ENCODE data around the gene TMEM176A.
A peak's percentile ranks its signal among the peaks of the same experiment; 100 is the strongest.
"Not testable (repeated sequence)": the region's sequence is repeated elsewhere in the genome, so short reads cannot be mapped to it uniquely, and the experiment has no call there.

Gene TMEM176A

GRCh38 chr7:150774131-150774530, 26.4 kb upstream of the TMEM176A start:
- WGBS (ENCODE audit: extremely low coverage, insufficient coverage, low lambda C conversion rate) = no CpG with 5 or more reads among the region's 1 CpG

GRCh38 chr7:150778014-150778737, 22.4 kb upstream of the TMEM176A start:
- H2BK120ac ChIP-seq (ENCODE audit: low read depth, low read length) = no peak overlapping the region
- no peak overlapping the region for H4K5ac ChIP-seq (ENCODE audit: low read length)
- no peak overlapping the region for H3K4me3 ChIP-seq (ENCODE audit: low read length)
- no peaks in the 10 kb centered on the region for H3K27me3 ChIP-seq (ENCODE audit: insufficient read depth, low read length, poor library complexity)
- H2BK5ac ChIP-seq (ENCODE audit: low read length) = no peak overlapping the region
- no peaks in the 10 kb centered on the region for H3K79me1 ChIP-seq (ENCODE audit: low read length)
- no peak for DNase-seq
- H3K4me2 ChIP-seq (ENCODE audit: low read length) = no peak overlapping the region
- H3K4me1 ChIP-seq (ENCODE audit: control insufficient read depth, low read depth, low read length) = no peaks in the 10 kb centered on the region
- no peak overlapping the region for H2AK5ac ChIP-seq (ENCODE audit: low read length)
- H3K18ac ChIP-seq (ENCODE audit: low read length) = no peak overlapping the region
- H3K79me2 ChIP-seq (ENCODE audit: control insufficient read depth, insufficient read depth, low read length) = no peaks in the 10 kb centered on the region
- no CpG with 5 or more reads among the region's 8 CpGs for WGBS (ENCODE audit: extremely low coverage, insufficient coverage, low lambda C conversion rate)
- no peaks in the 10 kb centered on the region for H3K36me3 ChIP-seq (ENCODE audit: control insufficient read depth, insufficient read depth, low read length)
- no peak overlapping the region for H3K4ac ChIP-seq (ENCODE audit: low read depth, low read length)
- H3K56ac ChIP-seq (ENCODE audit: low read length) = no peak overlapping the region
- H3K27ac ChIP-seq (ENCODE audit: low read depth, low read length) = no peak overlapping the region
- H3K23ac ChIP-seq (ENCODE audit: low read length) = no peak overlapping the region
- H3K9ac ChIP-seq (ENCODE audit: low read length) = no peak overlapping the region
- no peak overlapping the region for H2BK15ac ChIP-seq (replicated peaks; ENCODE audit: low read depth)
- H4K8ac ChIP-seq (ENCODE audit: low read depth, low read length) = no peak overlapping the region

More at GRCh38 chr7:150774131-150774530, 26.4 kb upstream of the TMEM176A start:
- H3K4me1 ChIP-seq (ENCODE audit: control insufficient read depth, low read depth, low read length); H2BK120ac ChIP-seq (ENCODE audit: low read depth, low read length); H3K4me2 ChIP-seq (ENCODE audit: low read length); H2BK15ac ChIP-seq (replicated peaks; ENCODE audit: low read depth); H3K79me2 ChIP-seq (ENCODE audit: control insufficient read depth, insufficient read depth, low read length); H3K23ac ChIP-seq (ENCODE audit: low read length); H4K5ac ChIP-seq (ENCODE audit: low read length); H2AK5ac ChIP-seq (ENCODE audit: low read length); H3K4ac ChIP-seq (ENCODE audit: low read depth, low read length); H3K27me3 ChIP-seq (ENCODE audit: insufficient read depth, low read length, poor library complexity); H2BK5ac ChIP-seq (ENCODE audit: low read length); H3K27ac ChIP-seq (ENCODE audit: low read depth, low read length); H3K18ac ChIP-seq (ENCODE audit: low read length); H3K56ac ChIP-seq (ENCODE audit: low read length); H3K9ac ChIP-seq (ENCODE audit: low read length); H3K36me3 ChIP-seq (ENCODE audit: control insufficient read depth, insufficient read depth, low read length); H3K79me1 ChIP-seq (ENCODE audit: low read length); DNase-seq; H3K4me3 ChIP-seq (ENCODE audit: low read length); H4K8ac ChIP-seq (ENCODE audit: low read depth, low read length): not testable (repeated sequence)

DNA sequence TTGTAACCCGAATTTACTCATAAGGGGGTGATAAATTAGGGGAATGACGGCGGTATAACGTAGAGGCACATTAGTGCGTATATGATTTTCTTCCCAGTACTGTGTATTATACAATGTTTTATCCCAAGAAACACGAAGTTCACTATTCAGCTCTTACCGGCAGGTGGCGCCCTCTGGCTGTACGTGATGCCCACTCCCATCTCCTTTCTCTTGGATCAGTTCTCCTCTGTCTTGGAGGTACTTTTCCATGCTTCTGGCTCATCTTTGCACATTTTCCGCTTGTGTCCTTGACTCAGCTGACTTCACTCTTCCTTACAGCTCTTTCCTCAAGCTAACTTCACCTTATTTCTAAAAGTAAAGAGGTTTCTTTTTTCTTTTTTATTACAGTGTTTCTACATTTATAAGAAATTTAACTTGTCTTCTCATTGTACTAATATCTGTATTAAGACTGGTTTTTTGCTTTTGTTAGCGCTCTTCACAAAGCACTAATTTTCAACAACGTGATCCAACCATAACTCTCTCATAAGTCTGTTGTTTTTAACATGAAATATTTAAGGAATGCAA, 21.7 kb upstream of the TMEM176A start:
- Histone ChIP-seq H3K4ac (ENCODE audit: low read depth, low read length) (no peak overlapping the region), H3K56ac (ENCODE audit: low read length) (no peak overlapping the region), H2BK120ac (ENCODE audit: low read depth, low read length) (no peak overlapping the region), H4K8ac (ENCODE audit: low read depth, low read length) (no peak overlapping the region), H3K27ac (ENCODE audit: low read depth, low read length) (no peak overlapping the region), H2BK15ac (replicated peaks; ENCODE audit: low read depth) (no peak overlapping the region), H3K79me1 (ENCODE audit: low read length) (no peaks in the 10 kb centered on the region), H3K79me2 (ENCODE audit: control insufficient read depth, insufficient read depth, low read length) (no peaks in the 10 kb centered on the region), H3K4me2 (ENCODE audit: low read length) (no peak overlapping the region), H2AK5ac (ENCODE audit: low read length) (no peak overlapping the region), H3K4me1 (ENCODE audit: control insufficient read depth, low read depth, low read length) (no peaks in the 10 kb centered on the region), H3K23ac (ENCODE audit: low read length) (no peak overlapping the region), H4K5ac (ENCODE audit: low read length) (no peak overlapping the region), H3K27me3 (ENCODE audit: insufficient read depth, low read length, poor library complexity) (no peaks in the 10 kb centered on the region), H3K36me3 (ENCODE audit: control insufficient read depth, insufficient read depth, low read length) (no peaks in the 10 kb centered on the region), H3K4me3 (ENCODE audit: low read length) (no peak overlapping the region), H3K18ac (ENCODE audit: low read length) (no peak overlapping the region), H3K9ac (ENCODE audit: low read length) (no peak overlapping the region), H2BK5ac (ENCODE audit: low read length) (no peak overlapping the region)
- DNase-seq = peak; percentile 72
- no CpG with 5 or more reads among the region's 12 CpGs for WGBS (ENCODE audit: extremely low coverage, insufficient coverage, low lambda C conversion rate)

DNA sequence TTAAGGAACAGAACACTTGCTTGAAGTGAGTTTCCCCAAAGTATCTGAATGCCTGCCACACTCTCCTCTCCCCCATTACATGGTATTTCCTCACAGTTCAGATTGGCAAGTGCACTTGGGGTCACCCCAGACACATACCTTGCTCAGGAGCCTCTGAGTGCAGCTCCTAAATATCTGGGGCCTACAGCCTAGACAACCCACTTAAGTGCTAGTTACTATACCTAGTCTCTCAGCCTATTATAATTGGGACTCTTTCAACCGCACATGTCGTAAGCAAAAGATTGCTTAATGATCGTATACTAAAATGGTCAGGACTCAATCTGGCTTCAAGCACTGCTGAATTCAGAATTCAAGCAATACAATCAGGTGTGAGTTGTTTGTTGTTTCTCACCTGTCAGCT, 20.3 kb upstream of the TMEM176A start:
- Histone ChIP-seq H2BK5ac (ENCODE audit: low read length) (no peak overlapping the region), H3K23ac (ENCODE audit: low read length) (no peak overlapping the region), H3K79me2 (ENCODE audit: control insufficient read depth, insufficient read depth, low read length) (no peaks in the 10 kb centered on the region), H3K4me3 (ENCODE audit: low read length) (no peak overlapping the region), H3K18ac (ENCODE audit: low read length) (no peak overlapping the region), H3K36me3 (ENCODE audit: control insufficient read depth, insufficient read depth, low read length) (no peaks in the 10 kb centered on the region), H2AK5ac (ENCODE audit: low read length) (no peak overlapping the region), H3K9ac (ENCODE audit: low read length) (no peak overlapping the region), H3K56ac (ENCODE audit: low read length) (no peak overlapping the region), H3K27me3 (ENCODE audit: insufficient read depth, low read length, poor library complexity) (no peaks in the 10 kb centered on the region), H4K5ac (ENCODE audit: low read length) (no peak overlapping the region), H3K4me1 (ENCODE audit: control insufficient read depth, low read depth, low read length) (no peaks in the 10 kb centered on the region), H3K79me1 (ENCODE audit: low read length) (no peaks in the 10 kb centered on the region), H2BK15ac (replicated peaks; ENCODE audit: low read depth) (no peak overlapping the region), H4K8ac (ENCODE audit: low read depth, low read length) (no peak overlapping the region), H2BK120ac (ENCODE audit: low read depth, low read length) (no peak overlapping the region), H3K4me2 (ENCODE audit: low read length) (no peak overlapping the region), H3K4ac (ENCODE audit: low read depth, low read length) (no peak overlapping the region), H3K27ac (ENCODE audit: low read depth, low read length) (no peak overlapping the region)
- no peak for DNase-seq
- WGBS (ENCODE audit: extremely low coverage, insufficient coverage, low lambda C conversion rate) = no CpG with 5 or more reads among the region's 3 CpGs

- H3K4ac ChIP-seq (ENCODE audit: low read depth, low read length) = no peak overlapping the region
- no peak overlapping the region for H3K18ac ChIP-seq (ENCODE audit: low read length)
- no peak overlapping the region for H3K27ac ChIP-seq (ENCODE audit: low read depth, low read length)
- H2BK120ac ChIP-seq (ENCODE audit: low read depth, low read length) = no peak overlapping the region
- no peak overlapping the region for H4K5ac ChIP-seq (ENCODE audit: low read length)
- H3K79me1 ChIP-seq (ENCODE audit: low read length) = no peaks in the 10 kb centered on the region
- no CpG with 5 or more reads among the region's 3 CpGs for WGBS (ENCODE audit: extremely low coverage, insufficient coverage, low lambda C conversion rate)
- no peak for DNase-seq
- H2BK5ac ChIP-seq (ENCODE audit: low read length) = no peak overlapping the region
- no peak overlapping the region for H3K23ac ChIP-seq (ENCODE audit: low read length)
- H4K8ac ChIP-seq (ENCODE audit: low read depth, low read length) = no peak overlapping the region
- H3K9ac ChIP-seq (ENCODE audit: low read length) = no peak overlapping the region
- H3K27me3 ChIP-seq (ENCODE audit: insufficient read depth, low read length, poor library complexity) = no peaks in the 10 kb centered on the region
- H3K56ac ChIP-seq (ENCODE audit: low read length) = no peak overlapping the region
- no peak overlapping the region for H2AK5ac ChIP-seq (ENCODE audit: low read length)
- no peak overlapping the region for H3K4me3 ChIP-seq (ENCODE audit: low read length)
- no peaks in the 10 kb centered on the region for H3K79me2 ChIP-seq (ENCODE audit: control insufficient read depth, insufficient read depth, low read length)
- no peaks in the 10 kb centered on the region for H3K36me3 ChIP-seq (ENCODE audit: control insufficient read depth, insufficient read depth, low read length)
- no peaks in the 10 kb centered on the region for H3K4me1 ChIP-seq (ENCODE audit: control insufficient read depth, low read depth, low read length)
- H2BK15ac ChIP-seq (replicated peaks; ENCODE audit: low read depth) = no peak overlapping the region
- no peak overlapping the region for H3K4me2 ChIP-seq (ENCODE audit: low read length)
These were observed 19.5 kb upstream of the TMEM176A start for GRCh38 chr7:150781103-150781502.

DNA sequence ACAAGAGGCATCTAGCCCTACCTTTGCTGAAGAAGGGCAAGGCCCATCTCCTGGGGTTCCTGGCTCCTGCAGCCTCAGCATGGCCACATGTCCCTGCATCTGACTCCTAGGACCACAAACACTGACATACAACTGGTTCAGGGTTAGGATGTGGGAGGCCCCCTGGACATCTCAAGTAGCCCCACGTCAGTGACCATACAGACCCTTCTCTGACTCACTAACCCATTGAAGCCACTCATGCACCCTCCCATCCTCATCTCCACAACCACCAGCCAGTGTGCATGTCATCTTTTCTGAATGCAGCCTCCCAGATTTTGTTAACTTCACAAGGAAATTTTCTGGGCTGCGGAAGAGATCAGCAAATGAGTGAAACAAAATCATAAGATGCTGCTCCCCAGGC, 18.6 kb upstream of the TMEM176A start:
- no peak for DNase-seq
- no peak overlapping the region for H2BK5ac ChIP-seq (ENCODE audit: low read length)
- H2AK5ac ChIP-seq (ENCODE audit: low read length) = no peak overlapping the region
- no peak overlapping the region for H3K4me2 ChIP-seq (ENCODE audit: low read length)
- no peak overlapping the region for H4K8ac ChIP-seq (ENCODE audit: low read depth, low read length)
- WGBS (ENCODE audit: extremely low coverage, insufficient coverage, low lambda C conversion rate) = no CpG with 5 or more reads among the region's 2 CpGs
- no peak overlapping the region for H4K5ac ChIP-seq (ENCODE audit: low read length)
- no peak overlapping the region for H2BK15ac ChIP-seq (replicated peaks; ENCODE audit: low read depth)
- no peaks in the 10 kb centered on the region for H3K4me1 ChIP-seq (ENCODE audit: control insufficient read depth, low read depth, low read length)
- no peak overlapping the region for H3K18ac ChIP-seq (ENCODE audit: low read length)
- no peak overlapping the region for H3K4me3 ChIP-seq (ENCODE audit: low read length)
- H3K23ac ChIP-seq (ENCODE audit: low read length) = no peak overlapping the region
- no peak overlapping the region for H2BK120ac ChIP-seq (ENCODE audit: low read depth, low read length)
- no peaks in the 10 kb centered on the region for H3K36me3 ChIP-seq (ENCODE audit: control insufficient read depth, insufficient read depth, low read length)
- no peak overlapping the region for H3K9ac ChIP-seq (ENCODE audit: low read length)
- no peak overlapping the region for H3K27ac ChIP-seq (ENCODE audit: low read depth, low read length)
- no peaks in the 10 kb centered on the region for H3K79me1 ChIP-seq (ENCODE audit: low read length)
- no peaks in the 10 kb centered on the region for H3K79me2 ChIP-seq (ENCODE audit: control insufficient read depth, insufficient read depth, low read length)
- H3K56ac ChIP-seq (ENCODE audit: low read length) = no peak overlapping the region
- no peak overlapping the region for H3K4ac ChIP-seq (ENCODE audit: low read depth, low read length)
- H3K27me3 ChIP-seq (ENCODE audit: insufficient read depth, low read length, poor library complexity) = no peaks in the 10 kb centered on the region

All from mesendoderm (in vitro differentiated cells).